Left renal pelvis (tissue), 4 donors: ENCODE results near the gene GXYLT2. TPM values are rescaled to one million over a fixed set of nuclear protein-coding genes. Genes with fewer than 3 reads are reported as not detected.

Experiments
- DNase-seq, 4 donors: peaks; one replicate each; pipeline ENCODE4 v3.0.0-alpha.2; 2013; ENCODE audit warnings: low read depth in 4 of 4, low spot score in 3 of 4
- polyA plus RNA-seq, 4 donors: library from polyadenylated mRNA; unstranded; fragments of 120-200 nt; gene quantifications; one replicate each; pipeline ENCODE4 v1.2.1, GENCODE V29; 2013; ENCODE audit not compliant: insufficient read length in 4 of 4

Gene GXYLT2, protein sequence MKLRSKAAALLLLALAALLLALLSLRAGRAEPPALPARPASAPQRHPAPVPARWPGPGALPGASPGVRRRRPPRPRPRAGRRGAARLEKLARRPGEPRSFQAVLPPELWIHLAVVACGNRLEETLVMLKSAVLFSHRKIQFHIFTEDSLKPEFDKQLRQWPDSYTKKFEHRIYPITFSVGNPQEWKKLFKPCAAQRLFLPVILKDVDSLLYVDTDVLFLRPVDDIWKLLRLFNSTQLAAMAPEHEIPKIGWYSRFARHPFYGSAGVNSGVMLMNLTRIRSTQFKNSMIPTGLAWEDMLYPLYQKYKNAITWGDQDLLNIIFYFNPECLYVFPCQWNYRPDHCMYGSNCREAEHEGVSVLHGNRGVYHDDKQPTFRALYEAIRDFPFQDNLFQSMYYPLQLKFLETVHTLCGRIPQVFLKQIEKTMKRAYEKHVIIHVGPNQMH
- 10 to 100 TPM; 13.1 to 55.4 (median 16.9) TPM for polyA plus RNA-seq

DNA sequence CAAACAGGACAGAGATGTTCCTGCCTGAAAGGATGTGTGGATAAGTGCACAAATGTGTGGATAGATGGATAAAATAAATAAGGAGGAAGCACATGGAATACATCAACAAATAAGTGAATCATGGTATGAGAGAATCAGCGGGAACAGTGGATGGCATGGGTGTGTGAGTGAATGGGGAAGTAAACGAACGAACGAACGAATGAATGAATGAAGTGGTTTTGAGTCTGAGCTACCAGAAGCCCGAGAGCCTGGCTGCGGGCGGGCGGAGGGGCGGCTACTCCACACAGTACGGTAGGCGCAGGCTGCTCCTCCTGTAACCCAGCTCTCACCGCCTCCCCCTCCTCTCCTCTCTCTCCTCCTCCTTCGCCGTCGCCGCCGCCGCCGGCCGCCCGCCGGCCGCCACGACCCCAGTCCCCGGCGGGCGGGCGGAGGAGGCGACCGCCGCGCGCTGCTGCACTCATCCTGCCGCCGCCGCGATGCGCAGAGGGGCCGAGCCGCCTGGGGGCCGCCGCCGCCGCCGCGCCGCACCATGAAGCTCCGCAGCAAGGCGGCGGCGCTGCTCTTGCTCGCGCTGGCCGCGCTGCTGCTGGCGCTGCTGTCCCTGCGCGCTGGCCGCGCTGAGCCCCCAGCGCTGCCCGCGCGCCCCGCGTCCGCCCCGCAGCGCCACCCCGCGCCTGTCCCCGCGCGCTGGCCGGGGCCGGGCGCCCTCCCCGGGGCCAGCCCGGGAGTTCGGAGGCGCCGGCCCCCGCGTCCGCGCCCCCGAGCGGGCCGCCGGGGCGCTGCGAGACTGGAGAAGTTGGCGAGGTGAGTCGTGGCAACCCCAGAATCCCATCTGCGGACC, at the start of gene GXYLT2:
Gene GXYLT2 (plus strand): TSS at position 342 of the 841 bp plus-strand sequence. CDS start 188 bp downstream, at position 530.
- DNase-seq = no peak

DNA sequence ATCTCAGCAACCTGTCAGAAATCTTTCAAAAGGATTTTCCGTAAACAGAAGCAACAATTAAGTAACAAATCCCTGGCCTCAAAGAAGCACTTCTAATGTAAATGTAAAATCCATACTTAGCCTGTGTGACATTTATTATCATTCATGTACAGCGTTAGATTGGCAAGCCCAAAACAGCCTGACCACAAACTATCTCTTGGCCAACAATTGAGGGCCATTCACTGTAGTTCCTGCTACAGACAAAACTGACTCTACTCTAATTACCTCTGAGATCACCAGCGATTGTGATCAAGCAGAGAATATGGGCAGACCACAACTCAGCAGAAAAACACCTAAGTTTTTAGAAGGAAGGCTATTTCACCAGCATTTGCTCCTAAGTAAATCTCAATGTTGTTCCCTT, 48.8 kb upstream of the GXYLT2 start:
- no peak for DNase-seq

DNA sequence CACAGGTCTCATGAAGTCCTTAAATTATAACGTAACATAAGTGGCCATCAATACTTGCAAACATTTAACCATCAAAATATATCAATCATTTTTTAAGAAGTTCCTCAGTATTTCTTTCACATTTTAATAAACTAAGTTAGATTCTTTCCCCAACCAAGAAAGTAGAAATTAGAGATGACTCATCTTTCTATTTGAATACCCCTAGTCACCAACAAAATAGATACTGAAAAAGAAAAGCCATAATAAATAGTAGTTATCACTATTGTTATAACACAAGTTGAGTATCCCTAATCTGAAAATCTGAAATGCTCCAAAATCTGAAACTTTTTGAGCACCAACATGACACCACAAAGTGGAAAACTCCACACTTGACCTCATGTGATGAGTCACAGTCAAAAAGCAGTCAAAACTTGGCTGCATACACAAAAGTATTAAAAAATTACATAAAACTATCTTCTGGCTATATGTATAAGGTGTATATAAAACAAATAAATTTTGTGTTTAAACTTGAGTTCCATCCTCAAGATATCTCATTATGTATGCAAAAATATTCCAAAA, 43.3 kb upstream of the GXYLT2 start:
- DNase-seq = no peak

DNA sequence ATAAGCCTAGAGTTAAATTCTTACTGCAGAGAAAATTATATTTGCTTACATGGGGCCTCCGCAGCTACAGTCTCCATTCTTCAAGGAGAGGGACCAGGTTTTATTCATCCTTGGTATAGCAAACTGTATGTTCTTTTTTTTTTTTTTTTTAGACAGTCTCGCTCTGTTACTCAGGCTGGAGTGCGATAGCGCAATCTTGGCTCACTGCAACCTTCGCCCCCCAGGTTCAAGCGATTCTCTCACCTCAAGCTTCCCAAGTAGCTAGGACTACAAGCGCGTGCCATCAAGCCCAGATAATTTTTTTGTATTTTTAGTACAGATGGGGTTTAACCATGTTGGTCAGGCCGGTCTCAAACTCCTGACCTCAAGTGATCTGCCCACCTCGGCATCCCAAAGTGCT, 41.7 kb upstream of the GXYLT2 start:
- DNase-seq = no peak

DNA sequence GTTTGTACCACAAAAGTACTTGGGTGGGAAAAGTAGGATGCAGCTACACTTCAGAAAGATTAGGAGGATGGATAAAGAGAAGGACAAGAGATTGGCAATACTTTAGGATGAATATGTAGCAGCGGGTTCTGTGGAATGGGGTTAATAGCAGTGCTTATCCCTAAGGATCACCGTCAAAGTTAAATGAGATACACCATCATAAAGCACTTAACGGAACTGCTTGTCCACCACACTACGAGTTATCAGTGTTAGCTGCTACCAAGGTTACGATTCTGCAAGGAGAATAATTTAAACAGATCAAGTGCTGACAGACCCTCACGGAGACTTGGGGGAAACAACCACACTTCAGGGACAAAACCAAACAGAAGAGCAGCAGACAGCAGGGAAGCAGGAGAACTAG, 40.6 kb upstream of the GXYLT2 start:
- no peak for DNase-seq

DNA sequence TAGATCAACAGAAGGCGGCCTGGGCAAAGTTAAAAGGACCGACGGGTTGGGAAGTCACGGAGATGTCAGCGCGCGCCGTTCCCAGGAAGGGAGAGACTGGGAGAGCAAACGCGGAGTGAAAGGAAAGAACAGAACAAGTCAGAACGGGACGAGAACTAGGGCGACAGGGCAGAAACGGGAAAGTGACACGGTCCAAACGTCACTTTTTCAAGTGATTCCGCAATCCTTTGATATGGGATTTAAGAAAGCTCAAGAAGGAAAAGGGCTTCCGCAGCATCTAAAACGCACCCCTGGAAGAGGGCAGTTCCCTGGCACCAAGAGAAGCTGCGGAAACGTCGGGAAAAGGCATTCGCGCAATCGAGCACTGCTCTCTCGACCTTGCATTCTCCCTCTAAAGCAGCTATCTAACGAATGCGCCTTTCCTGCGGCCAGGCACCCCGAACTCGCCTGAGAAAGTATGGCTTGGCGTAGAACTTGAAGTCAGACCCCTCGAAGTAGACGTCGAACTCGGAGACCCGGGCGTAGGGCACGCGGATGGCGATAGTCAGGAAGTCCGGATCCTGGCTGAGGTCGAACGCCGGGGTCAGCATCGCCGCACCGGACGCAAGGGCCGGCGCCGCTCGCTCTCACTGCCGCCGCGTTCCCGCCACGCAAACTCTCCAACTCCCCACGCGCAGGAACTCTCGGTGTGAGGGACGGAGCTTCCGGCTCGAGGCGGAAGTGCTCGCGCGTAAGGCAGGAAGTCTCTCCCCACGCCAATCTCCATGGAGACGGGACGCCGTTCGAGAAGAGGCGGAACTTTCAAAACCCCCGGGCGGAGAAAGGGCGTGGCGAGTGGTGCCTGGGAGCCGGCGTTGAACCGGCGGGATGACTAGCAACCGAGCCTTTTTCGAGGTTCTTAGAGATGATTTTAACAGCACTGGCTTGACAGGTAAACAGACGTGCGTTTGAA, 39.8 kb upstream of the GXYLT2 start, which contains the start of gene SHQ1:
Gene SHQ1 (minus strand): TSS at position 695 of the 952 bp plus-strand sequence. CDS start 105 bp downstream, at position 590.
- peak; percentile 87 to 92 (median 91) for DNase-seq

DNA sequence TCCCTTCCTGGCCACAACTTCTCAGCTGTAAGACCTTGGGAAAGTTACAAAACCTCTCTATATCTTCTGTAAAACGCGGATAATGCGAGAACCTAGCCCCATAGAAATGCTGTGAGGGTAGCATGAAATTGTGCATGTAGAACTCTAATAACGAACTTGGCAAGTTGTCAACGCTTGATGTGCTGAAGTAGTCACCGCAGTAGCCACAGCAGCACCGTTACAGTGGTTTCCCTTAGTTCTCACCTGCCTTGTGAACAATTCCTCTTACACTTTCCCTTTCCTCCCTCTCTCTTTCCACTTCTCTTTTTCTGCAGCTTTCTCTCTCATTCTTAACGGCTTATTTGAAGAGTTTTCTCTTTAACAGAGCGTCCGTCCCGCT, 39.2 kb upstream of the GXYLT2 start:
- DNase-seq = no peak

DNA sequence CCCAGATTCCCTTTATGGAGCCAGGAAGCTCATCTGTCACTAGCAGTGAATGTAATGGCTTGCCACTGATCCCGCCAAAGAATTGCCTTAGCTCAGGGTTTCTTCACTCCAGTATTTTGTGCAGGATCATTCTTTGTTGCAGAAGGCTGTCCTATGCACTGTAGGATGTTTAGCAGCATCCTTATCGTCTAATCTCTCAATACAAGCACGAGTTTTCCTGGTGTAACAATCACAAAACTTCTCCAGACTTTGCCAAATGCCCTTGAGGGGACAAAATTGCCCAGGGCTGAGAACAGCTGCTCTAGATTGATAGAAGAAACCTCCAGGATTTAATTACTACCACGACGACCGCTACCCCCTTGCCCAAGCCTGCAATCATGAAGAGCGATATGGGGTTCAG, 32.8 kb upstream of the GXYLT2 start:
- DNase-seq = no peak

DNA sequence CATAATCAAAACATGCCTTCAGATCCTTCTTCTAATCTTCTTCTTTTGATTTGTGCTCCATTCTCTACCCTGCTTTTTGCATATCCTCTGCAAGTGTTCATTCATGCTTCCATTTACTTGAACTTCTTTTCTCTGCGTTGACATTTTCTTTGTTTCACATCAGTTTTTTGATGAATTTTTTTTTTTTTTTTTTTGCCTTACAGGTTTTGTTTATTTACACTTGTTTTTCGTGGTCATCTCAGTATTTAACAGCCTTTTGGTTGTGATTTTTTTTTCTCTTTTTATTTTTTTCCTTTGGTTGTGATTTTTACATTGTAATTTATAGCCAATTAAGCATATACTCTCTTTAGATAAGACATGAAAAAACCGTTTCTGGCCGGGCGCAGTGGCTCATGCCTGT, 27.8 kb upstream of the GXYLT2 start:
- DNase-seq = no peak

DNA sequence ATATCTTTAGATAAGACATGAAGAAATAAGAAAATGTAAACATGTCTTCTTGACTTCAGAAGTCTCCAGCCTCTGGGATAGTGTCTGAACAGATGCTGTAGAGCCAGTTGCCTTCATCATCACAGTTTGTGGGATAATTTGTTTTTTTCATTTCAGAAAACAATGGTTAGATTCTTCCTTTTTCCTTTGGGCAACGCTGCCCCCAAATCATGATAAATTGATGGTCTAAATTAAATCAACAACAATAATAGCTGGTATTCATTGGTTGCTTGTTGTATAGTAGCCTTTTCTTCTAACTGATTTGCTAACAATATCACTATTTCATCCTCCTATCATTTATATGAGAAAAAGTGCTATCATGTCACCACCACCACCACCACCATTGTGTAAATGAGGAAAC, 27.0 kb upstream of the GXYLT2 start:
- DNase-seq = no peak

DNA sequence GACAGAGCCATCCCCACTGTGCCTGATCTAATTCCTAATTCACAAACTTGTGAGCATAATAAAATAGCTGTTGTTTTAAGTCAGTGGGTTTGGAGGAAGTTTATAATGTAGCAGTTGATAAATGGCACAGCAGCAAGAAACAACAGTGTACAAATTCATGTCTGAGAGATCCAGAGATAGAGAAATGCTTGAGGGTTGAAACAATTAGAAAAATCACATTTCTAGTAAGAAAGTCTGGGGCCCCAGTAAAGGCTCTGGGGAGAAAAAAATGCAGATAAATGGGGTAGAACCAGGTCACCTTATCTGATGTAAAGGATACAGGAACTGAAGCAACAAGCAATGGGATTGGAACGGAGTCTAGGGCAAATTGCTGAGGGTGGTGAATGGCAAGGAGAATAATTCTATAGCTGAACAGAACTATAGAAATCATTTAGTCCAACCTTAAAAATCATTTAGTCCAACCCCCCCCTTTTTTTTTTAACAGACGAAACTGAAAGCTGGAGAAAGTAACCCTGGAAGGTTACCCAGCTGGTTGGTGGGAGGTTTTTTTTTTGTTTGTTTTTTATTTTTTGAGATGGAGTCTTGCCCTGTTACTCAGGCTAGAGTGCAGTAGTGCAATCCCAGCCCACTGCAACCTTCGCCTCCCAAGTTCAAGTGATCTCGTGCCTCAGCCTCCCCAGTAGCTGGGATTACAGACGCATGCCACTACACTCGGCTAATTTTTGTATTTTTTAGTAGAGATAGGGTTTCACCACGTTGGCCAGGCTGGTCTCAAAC, 25.3 kb upstream of the GXYLT2 start:
- no peak for DNase-seq

DNA sequence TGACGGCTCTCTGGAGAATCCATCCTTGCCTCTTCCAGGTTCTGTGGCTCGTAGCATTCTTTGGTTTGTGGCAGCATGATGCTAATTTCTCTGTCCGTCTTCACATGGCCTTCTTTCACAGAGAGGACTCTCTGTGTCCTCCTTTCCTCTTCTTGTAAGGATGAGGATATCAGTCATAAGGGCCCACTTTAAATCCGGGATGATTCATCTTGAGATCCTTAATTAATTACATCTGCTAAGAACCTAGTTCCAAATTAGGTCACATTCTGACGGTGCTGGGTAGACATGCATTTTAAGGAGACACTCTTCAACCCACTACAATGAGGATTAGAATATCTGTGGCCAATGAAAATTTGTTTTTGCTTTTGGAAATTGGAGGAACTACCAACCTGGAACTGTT, 15.7 kb upstream of the GXYLT2 start:
- no peak for DNase-seq

DNA sequence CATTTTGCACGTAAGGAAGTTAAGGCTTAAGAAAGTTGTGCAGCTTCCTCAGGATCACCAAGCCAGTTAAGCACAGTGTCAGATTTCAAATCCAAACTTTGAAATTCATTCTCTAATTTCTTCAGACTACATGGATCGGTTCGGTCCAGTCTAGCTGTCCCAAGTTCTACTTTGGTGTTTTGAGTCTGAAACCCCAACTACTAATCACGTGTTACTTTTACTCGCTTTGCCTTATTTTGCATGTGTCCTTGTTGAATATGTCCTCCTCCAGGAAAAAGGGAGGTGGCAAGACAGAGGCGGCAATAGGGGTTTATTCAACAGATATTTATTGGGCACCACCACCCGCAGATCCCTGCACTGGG, 522 bp upstream of the GXYLT2 start:
- no peak for DNase-seq

DNA sequence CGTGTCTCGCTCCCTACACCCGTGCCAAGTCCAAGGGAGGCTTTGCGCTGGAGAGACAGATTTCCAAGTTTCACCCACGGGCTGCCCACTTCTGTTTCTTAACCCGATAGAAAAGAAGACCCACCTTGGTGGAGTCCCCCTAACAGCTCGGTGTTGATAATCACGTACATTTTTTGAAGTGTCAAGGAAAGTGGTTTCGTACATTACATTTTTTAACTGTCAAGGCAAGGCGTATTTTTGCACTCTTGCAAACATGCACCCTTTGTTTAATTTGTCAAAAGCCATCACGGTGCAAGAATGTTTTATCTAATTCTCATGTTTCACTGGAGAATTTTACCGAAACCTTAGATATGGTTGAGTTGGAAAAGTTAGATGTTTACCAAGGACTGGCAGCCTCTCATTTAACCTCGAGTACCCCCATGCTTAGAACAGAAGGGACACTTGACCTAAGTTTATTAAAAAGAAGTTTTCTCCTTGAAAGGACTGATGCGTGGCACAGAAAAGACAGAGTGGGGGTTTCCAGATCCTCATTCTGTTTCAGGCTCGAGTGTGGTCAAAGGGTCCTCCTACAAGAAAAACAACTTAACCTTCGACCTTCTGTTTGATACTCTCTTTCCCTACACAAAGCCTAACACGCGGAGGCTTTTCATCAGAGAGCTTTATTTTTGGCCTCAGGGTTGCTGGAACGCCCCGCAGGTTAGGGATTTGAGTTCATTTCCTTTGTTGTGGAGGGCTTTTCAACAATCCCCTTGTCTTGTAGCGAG, 882 bp downstream of the GXYLT2 start:
- no peak for DNase-seq

DNA sequence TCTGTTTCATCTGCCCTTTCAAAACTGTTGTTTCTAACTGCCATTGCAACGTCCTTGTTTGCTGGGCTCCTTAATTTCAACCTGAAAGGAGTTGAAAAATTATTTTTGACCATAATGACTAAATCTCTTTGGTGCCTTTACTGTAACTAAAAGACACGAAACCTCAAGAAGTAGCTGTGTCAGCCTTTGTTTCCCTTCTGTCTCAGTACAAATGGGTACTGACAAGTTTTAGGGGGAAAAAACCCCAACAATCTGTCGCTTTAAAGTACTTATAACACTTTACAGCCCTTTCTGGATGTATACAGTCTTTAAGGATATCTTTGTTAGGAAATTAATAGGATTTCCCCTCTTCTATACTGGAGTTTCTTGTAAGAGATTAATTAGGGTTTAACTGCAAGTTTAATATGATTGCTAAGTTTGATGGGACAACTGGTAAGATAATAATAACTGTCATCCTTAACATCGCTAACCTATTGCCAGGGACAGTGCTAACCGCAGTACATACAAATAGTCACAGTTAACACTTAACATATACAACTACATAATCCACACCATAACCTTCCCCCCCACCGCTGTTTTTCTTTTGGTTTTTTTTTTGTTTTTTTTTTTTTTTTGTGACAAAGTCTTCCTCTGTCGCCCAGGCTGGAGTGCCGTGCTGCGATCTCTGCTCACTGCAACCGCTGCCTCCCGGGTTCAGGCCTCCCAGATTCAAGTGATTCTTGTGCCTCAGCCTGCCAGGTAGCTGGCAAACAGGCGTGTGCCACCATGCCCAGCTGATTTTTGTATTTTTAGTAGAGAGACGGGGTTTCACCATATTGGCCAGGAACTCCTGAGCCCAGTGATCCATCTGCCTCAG, 1.7 kb downstream of the GXYLT2 start:
- DNase-seq = no peak

DNA sequence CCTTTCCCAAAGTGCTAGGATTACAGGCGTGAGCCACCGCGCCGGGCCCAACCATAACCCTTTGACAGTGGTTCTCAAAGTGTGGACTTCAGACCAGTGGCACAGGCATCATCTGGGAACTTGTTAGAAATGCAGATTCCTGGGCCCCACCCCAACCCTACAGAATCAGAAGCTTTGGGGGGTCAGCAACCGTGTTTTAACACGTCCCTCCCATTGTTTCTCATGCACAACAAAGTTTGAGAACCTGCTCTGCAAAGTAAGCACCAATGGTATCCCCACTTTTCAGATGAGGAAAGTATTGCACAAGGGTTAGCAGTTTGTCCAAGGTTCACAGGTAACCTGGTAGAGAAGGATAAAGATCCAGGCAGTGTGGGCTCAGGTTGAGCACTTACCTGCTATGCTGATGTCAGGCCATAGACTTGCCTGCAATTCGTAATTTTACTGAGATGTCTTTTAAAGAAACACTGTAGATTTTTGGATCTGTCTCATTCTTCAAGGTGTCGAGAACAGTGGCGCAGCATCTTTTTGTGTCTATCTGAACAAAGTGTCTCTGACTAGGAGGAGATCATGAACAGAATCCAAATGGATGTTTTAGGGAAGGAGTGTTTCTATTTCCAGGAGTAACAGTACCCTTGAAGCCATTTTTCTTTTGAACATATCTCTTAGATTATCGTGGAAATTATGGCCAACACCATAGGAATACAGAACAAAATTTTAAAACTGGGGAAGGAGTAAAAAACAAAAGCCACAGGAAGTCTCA, 2.5 kb downstream of the GXYLT2 start:
- DNase-seq = no peak
